Measurements from ENCODE around the gene SLC46A2. TPM values are rescaled to one million over a fixed set of nuclear protein-coding genes. Genes with fewer than 3 reads are reported as not detected.
A peak's percentile ranks its signal among the peaks of the same experiment; 100 is the strongest.

The SLC46A2 gene
- total RNA-seq, 1 donor from 2014 or later: not detected

DNA sequence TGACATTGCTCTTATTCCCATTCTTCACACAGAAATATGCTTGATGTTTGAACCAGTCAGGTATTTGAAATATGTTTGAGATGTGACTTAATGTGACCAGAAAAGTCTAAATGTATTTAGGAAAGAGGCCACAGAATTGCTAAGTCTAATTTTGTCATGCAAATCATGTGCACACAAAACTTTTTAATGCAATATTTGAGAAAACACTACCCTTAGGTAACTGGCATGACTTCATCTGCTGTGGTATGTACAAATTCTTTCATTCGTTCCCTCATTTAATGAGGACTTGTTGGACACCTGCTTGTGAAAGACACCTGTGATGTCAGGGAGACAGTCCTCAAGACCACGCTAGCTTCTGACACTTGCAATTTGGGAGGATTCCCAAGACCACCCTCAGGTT lies 21.1 kb upstream of the SLC46A2 start:
- Mint-ChIP-seq H3K27me3 (peaks cover 13% of the 10 kb centered on the region), H3K4me1 (ENCODE audit: low read depth) (no peaks in the 10 kb centered on the region)
- TF ChIP-seq, protein P1, sequence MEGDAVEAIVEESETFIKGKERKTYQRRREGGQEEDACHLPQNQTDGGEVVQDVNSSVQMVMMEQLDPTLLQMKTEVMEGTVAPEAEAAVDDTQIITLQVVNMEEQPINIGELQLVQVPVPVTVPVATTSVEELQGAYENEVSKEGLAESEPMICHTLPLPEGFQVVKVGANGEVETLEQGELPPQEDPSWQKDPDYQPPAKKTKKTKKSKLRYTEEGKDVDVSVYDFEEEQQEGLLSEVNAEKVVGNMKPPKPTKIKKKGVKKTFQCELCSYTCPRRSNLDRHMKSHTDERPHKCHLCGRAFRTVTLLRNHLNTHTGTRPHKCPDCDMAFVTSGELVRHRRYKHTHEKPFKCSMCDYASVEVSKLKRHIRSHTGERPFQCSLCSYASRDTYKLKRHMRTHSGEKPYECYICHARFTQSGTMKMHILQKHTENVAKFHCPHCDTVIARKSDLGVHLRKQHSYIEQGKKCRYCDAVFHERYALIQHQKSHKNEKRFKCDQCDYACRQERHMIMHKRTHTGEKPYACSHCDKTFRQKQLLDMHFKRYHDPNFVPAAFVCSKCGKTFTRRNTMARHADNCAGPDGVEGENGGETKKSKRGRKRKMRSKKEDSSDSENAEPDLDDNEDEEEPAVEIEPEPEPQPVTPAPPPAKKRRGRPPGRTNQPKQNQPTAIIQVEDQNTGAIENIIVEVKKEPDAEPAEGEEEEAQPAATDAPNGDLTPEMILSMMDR (IDR thresholded peaks at IDR 0.05; ENCODE audit: unreplicated experiment): no peak

DNA sequence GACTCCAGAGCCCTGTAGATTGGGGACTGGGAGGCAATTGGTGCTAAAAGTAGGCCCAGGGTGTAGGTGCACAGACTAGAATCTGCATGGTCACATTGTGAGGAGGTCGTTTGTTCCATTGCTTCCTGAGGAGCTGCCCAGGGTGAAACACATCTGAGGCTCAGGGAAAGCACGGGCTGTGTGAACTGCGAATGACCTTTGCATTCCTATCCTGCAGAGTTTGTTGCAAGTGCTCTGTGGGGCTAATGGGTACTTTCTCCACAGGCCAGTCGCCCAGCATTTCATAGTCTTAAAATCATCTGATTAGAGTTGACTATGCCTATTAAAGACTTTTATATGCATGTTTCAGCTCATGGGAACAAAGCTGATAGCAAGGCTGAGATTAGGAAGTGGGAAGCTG lies 14.4 kb upstream of the SLC46A2 start:
- Mint-ChIP-seq H3K27me3 (peaks cover 5% of the 10 kb centered on the region), H3K27ac (peak overlapping the region; percentile 85), H3K4me1 (ENCODE audit: low read depth) (peaks cover 8% of the 10 kb centered on the region), H3K9me3 (ENCODE audit: low read depth) (no peaks in the 10 kb centered on the region), H3K4me3 (ENCODE audit: low read depth) (no peak overlapping the region), H3K36me3 (ENCODE audit: insufficient read depth) (no peaks in the 10 kb centered on the region)
- DNase-seq (ENCODE audit: low spot score, unreplicated experiment): no peak
- TF ChIP-seq, protein P1 (IDR thresholded peaks at IDR 0.05; ENCODE audit: unreplicated experiment): no peak

More for the DNA sequence above, 21.1 kb upstream of the SLC46A2 start:
- H3K4me3 Mint-ChIP-seq (ENCODE audit: low read depth): no peak overlapping the region
- H3K9me3 Mint-ChIP-seq (ENCODE audit: low read depth): no peaks in the 10 kb centered on the region
- DNase-seq (ENCODE audit: low spot score, unreplicated experiment): no peak
- no peaks in the 10 kb centered on the region for H3K36me3 Mint-ChIP-seq (ENCODE audit: insufficient read depth)
- H3K27ac Mint-ChIP-seq: no peak overlapping the region

DNA sequence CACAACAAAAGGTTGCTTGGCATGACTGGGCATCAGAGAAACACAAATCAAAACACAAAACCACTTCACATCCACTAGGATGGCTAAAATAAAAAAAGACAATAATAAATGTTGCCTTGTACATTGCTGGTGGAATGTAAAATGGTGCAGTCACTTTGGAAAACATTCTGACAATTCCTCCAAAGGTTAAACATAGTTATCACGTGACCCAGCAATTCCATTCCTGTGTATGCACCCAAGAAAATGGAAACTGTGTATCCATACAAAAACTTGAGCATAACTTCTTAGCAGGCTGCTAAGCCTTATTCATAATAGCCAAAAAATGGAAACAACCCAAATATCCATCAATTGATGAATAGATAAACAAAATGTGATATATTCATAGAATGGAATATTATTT lies 10.2 kb upstream of the SLC46A2 start:
- no peaks in the 10 kb centered on the region for H3K36me3 Mint-ChIP-seq (ENCODE audit: insufficient read depth)
- no peak overlapping the region for H3K27ac Mint-ChIP-seq
- TF ChIP-seq, protein P1 (IDR thresholded peaks at IDR 0.05; ENCODE audit: unreplicated experiment): no peak
- DNase-seq (ENCODE audit: low spot score, unreplicated experiment): no peak
- peaks cover 12% of the 10 kb centered on the region for H3K27me3 Mint-ChIP-seq
- no peak overlapping the region for H3K4me3 Mint-ChIP-seq (ENCODE audit: low read depth)
- H3K4me1 Mint-ChIP-seq (ENCODE audit: low read depth): peaks cover 9% of the 10 kb centered on the region
- no peaks in the 10 kb centered on the region for H3K9me3 Mint-ChIP-seq (ENCODE audit: low read depth)

DNA sequence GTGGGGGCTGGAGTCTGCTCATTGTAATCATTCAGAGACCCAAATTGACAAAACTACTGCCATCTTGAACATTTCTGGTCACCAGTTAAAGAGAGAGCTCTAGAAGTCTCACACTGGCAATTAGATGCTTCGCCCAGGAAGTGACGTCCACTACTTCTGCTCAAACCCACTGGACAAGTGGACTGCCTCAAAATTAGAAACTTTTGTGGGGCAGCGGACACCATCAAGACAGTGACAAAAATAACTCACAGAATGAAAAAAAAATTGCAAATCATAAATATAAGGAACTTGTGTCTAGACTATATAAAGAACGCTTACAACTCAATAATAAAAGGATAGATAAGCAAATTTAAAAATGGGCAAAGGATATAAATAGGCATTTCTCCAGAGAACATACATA lies 9.8 kb upstream of the SLC46A2 start:
- no peaks in the 10 kb centered on the region for H3K9me3 Mint-ChIP-seq (ENCODE audit: low read depth)
- no peak overlapping the region for H3K27ac Mint-ChIP-seq
- peaks cover 9% of the 10 kb centered on the region for H3K4me1 Mint-ChIP-seq (ENCODE audit: low read depth)
- no peaks in the 10 kb centered on the region for H3K36me3 Mint-ChIP-seq (ENCODE audit: insufficient read depth)
- DNase-seq (ENCODE audit: low spot score, unreplicated experiment): no peak
- H3K4me3 Mint-ChIP-seq (ENCODE audit: low read depth): no peak overlapping the region
- H3K27me3 Mint-ChIP-seq: peaks cover 12% of the 10 kb centered on the region
- TF ChIP-seq, protein P1 (IDR thresholded peaks at IDR 0.05; ENCODE audit: unreplicated experiment): no peak

DNA sequence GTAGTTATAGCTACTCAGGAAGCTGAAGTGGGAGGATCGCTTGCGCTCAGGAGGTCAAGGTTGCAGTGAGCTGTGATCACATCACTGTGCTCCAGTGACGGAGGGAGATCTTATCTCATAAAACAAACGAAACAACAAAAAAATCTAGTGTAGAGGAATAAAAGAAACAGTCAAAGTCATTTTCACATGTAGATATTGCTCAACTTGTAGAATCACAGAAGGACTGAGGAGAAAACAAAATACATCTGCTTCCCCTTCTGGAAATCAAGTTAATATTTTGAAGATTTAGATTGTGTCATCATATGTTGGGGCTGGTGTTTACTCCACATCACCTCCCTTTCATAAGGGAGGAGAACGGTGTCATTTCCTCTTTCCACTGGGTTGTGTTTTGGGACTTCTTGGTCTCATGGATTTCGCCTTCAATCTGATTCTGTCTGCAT lies 8.2 kb upstream of the SLC46A2 start:
- Mint-ChIP-seq H3K4me3 (ENCODE audit: low read depth) (no peak overlapping the region), H3K27me3 (peaks cover 16% of the 10 kb centered on the region), H3K9me3 (ENCODE audit: low read depth) (no peaks in the 10 kb centered on the region), H3K36me3 (ENCODE audit: insufficient read depth) (no peaks in the 10 kb centered on the region), H3K27ac (no peak overlapping the region), H3K4me1 (ENCODE audit: low read depth) (peaks cover 2% of the 10 kb centered on the region)
- no peak for DNase-seq (ENCODE audit: low spot score, unreplicated experiment)
- TF ChIP-seq, protein P1 (IDR thresholded peaks at IDR 0.05; ENCODE audit: unreplicated experiment): no peak
